Stimulated activated CD8-positive, alpha-beta memory T cell treated with anti-CD3 and anti-CD28 coated beads, Interleukin-7, amount 100 ng/mL, for 48 hours (primary cell): ENCODE results near the gene DIAPH3.

Experiments used
- DNase-seq, 2 donors: peaks; one replicate each; pipeline ENCODE4 v3.0.0-alpha.2; 2020; ENCODE audit warnings: low read depth in 1 of 2; ENCODE audit errors: extremely low read depth in 1 of 2

The DIAPH3 gene

DNA sequence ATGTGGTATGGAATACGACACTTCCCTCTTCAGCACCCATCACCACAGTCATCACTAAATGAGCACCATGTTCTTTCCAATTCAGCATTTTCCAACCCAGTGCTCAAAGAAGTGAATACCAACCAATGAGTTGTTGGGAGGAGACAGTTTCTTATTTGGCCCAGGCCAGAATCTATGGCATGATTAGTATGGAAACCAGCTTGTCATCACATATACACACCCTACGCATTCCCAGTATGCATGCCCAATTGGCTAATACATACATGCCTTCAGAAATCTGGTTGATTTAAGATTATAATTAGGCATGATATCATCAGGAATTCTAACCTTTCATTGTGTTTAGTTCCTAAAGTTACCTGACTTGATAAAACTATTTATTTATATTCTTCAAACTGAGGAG is 430.0 kb downstream of the DIAPH3 start:
- no peak for DNase-seq

DNA sequence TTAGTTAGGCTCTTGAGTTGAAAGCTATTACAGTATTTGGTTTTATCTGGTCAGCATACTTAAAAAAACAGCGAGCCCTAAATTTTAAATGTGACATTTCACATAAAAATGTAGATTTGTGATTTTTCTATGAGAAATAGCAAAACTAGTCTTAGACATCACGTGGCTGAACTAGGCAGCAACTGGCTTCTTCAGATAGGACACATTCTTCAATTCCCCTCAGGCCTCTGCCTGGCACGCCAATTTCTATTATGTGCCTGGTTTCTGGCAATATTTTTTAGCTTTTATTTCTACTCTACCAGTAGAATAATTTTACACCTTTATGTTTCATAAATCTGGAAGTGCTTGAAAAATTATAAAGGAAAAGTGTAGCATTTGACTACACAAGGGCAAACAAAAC is 433.7 kb downstream of the DIAPH3 start:
- DNase-seq, result no peak

DNA sequence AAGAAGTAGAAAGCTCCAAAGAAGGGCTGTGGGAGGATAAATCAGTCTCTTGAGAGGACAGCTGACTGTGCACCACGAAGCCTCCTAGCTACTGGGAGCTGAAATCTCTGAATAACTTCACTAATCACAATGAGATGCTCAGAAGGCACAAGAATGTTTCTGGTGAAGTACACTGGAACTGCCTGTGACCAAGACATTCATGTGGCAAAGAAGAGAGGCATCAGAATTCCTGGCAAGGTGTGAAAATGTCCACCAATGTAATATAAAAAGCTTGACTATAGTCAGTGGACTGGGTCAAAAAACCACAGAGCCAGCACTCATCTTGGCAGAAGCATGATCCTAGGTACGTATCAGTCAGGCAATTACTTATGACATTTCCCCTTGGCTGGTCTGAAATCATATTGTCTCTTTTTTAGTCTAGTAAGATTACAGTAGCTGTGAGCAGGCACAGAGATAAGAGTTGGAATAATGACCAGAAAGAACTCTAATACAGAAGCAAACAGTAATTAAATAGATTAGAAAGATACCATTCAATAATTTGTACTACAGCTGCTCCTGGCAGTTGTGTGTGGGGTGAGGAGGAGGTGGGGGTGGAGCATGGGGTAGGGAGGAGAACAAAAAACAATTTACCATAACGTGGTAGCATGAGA is 434.7 kb downstream of the DIAPH3 start:
- DNase-seq, result no peak

DNA sequence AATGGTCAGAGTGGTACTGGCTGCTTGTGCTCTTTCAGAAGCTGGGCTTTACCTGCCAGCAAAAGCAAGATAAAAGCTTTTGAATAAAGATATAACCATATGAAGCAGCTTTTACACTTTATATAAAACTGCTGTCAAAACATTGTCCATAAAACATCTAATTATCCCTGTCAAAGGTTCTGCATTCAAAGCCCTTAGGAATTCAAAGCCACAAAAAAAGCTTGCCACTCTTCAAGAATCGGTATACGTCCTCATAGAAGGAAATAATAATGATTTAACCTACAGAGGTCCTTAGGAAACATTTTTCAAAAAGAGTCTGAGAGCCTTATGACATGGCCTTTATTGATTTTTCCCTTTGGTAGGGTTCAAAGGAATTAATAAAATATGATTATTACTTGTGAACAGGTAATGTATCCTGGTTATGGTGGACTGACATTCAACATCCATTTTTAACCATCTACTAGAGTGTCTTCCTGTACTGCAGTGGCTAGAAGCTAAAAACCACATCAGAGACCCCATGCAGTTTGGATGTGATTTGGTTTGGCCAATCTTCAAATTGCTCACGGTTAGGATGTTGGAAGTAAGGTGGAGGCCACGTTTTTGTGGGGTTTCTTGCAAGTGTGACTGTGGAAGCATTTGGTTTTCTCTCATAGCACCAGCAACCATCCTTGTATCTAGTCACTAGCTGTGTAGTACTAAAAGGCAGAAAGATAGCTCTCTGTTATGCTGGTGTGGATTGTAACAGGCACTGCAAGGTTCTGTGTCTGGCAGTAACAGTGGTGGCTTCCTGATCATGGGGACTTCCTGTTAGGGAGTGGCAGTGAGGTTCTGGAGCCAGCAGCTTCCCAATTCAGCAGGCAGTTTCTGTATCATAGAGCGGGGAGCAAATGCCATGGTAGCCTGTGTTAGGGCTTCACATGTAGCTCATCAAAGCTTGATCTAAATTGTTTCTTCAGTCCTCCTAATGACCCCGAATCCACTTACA is 441.5 kb downstream of the DIAPH3 start:
- no peak for DNase-seq

DNA sequence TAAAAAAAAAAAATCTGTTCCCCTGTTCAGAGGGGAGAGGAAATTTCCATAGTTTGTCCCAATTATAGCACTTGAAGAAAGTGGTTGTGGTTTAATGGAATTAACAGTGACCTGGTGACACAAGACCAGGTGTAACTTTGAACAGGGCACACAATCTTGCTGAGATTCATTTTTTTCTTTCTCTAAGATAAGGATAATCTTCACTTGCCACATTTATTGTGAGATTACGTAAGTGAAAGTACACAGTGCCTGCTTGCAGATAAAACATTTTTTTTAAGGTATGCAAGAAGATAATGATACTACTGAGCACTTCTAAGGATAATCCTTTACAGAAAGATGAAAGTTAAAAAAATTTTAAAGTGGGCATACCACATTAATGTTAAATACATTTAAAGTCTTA is 448.1 kb downstream of the DIAPH3 start:
- DNase-seq, result no peak

DNA sequence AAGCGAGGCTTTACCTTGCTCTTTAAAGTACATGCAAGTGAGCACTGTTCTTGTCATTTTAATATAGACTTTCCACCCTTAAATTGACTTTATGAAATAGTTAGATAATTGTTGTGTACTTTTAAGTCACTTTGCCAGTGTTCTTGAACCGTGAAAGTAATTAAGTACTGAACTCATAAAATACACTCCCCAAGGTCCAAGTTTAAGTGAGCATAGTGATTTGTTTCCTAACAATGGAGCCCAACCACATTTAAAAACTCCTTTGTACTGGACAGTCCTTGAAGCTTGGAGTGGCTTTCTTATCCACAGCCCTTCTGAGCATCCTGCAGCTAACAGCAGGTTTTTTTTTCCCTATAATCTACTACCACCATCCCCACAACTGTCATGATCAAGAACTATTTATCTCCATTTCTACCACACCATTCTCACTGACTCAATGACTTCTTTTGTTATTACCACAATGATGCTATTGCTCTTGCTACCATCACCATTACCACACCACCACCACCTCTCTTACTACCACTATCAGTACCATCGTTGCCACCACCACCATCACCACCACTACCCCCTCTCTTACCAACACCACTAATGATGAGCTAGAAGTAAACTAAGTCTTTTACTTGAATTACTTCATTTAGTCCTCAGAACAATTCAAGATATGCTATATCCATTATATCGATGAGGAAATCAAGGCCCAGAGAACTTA is 452.6 kb downstream of the DIAPH3 start:
- DNase-seq, result no peak

DNA sequence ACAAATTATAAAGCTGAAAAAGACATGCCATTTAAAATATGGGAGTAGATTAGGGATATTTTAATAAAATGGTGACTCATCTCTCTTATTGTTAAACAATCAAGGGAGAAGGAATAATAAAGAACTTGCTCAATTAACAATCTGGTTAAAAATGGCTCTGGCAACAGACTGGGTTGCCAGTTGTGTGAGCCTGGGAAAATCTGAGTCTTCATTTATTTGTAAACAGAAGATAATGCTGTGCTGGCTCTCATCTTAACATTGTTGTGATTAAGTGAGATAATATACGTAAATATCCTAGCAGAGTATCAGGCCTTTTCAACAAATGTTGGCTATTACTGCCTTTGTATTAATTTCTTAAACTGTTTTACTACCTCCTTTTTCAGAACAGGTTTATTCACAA is 453.3 kb downstream of the DIAPH3 start:
- DNase-seq, result no peak

DNA sequence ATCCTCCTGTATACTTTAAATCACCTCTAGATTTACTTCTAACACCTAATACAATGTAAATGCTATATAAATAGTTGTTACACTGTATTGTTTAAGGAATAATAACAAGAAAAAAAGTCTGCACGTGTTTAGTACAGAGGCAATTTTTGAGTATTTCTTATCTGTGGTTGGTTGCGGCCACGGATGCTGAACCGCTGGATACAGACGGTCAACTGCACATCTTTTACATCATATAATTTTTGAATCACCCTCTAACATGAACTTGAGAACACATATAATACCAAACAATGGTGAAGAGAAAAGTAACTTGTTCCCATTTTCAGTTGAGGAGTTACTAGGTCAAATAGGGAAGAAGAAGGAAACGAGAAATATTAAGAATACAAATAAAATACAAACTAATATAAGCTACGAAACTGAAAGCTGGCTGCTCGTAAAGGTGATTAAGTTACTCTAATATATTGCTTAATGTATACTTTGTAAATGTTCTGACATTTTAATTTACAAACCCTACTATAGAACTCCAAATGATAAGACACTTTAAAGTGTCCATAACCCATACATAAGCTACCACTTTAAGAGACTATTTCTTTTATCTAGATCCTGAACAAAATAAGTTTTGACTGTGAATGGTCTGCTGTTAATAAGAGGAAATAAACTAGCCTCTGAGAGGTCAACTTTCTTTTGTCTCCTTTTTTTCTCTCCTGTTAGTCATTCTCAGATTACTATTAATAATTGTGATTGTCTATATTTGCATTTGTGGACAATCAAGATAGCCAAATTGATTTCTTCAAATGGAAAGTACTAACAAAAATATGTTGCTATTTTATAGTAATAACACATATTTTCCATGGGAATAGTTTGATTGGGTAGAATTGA is 457.4 kb downstream of the DIAPH3 start:
- no peak for DNase-seq

DNA sequence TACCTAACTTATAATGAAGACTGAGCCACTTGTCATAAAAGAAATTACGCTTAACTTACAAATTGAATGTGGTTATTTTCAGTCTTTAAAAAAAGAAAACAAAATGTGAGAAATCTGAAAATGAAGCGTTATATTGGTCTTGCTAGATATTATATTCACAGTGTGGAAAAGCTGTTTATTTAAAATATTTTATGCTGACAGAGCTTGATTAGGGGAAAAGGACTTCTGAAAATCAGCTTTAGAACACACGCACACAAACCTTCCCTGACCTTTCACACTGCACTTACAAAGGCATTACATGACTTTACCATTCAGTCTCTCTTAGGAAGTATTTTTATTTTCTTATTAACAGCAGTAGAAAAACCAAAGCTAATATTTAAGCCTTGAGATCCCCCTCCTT is 461.5 kb downstream of the DIAPH3 start:
- DNase-seq, result no peak

DNA sequence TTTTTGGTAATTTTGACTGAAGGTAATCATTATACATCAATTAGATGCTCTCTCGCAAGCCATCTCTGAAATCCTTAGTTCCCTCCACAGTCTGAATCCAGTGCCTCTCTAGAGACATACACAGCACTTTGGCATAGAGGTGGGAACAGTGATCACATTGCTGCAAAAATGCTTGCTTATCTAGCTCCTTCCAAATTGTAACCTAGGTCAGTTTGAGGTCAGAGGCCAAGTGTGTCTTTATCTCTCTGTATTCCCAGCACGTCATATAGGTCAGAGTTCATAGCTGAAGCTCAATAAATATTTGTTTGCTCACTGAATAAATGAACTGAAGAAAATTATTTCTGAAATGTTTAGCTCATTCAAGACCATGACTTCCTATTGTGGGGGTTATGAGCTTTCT is 462.5 kb downstream of the DIAPH3 start:
- DNase-seq, result no peak

DNA sequence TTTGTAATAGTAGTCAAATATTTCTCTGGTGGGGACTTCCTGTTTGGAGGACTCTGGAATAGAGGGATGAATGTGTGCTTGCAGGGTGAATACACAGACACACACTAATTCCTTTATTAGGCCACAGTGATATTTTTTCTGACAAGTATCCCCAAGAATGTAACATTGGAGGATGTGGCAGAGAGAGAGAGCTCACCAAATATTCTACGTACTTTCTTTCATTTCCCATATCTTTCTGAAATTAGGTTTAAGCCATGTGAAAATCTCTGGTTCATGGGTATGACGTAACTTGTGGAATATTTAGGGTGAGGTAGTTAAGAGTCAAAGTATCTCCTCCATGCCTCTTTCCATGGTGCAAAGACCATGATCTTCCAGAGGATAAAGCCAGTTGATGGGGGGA is 463.4 kb downstream of the DIAPH3 start:
- DNase-seq, result no peak

DNA sequence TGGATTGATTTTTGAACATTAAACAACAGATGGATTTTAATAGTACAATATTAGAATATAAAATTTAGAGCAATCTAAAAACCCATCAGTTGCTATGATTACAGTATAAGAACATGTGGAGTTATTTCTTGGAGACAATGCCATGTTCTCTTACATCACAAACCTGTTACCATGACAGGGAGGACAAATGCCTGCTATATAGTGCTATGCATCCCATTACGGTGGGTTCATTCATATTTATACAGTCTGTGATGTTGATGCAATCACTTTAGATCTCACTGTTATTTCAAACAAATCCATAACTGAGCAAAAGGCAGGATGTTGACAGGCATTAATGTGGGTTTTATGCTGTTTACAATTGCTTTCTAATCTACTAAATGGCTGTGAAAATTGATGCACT is 467.5 kb downstream of the DIAPH3 start:
- DNase-seq, result no peak

DNA sequence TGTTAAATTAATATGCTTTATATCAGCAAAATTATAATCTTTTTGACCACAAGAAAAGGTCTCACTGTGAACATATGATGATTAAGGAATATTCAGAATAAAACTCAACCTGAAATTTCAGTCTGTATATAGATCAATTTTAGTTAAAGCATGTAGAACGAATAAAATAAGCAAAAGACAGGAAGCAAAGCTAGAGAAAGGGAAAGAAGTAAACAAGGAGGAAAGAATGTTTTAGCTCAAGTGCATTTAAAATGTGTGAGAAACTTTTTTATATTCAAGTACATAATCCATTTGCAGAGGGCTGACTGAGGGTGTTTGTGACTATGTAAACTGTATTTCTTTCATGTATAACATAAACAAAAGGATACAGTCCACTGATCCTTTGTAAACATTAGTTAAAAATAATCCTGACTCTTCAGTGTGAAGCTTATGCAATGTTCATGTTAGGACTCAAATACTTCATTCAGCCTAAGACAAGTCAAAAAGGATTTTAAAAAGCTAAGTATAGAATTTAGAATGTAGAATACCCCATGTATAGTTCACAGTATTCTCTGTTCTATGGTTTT is 472.1 kb downstream of the DIAPH3 start:
- no peak for DNase-seq

DNA sequence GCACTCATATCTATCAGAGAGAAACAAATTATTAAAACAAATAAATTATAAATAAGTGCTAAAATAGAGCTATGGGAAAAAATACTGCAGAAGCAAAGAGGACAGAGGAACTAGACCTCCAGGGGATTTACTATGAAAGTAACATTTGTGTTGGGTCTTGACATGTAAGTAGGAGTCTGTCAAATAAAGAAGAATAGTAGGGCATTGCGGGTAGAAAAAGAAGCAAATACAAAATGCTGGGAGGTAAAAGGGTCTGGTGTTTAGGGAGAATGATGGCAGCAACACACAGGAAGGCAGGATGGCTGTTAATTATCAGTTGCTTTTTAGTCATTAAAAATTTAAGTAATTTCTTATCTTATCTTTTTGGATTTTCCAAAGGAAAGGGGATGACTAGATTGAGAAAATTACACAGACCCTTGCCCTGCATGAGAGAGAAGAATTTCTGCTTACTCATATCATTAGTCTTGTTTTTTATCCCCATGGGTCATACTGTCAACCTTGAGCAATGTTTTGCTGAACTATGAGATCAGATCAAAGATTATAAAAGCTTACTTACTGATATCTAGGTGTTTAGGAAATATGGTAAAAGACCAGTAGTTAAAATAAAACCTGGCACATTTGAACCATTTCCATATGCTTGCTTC is 472.7 kb downstream of the DIAPH3 start:
- no peak for DNase-seq

DNA sequence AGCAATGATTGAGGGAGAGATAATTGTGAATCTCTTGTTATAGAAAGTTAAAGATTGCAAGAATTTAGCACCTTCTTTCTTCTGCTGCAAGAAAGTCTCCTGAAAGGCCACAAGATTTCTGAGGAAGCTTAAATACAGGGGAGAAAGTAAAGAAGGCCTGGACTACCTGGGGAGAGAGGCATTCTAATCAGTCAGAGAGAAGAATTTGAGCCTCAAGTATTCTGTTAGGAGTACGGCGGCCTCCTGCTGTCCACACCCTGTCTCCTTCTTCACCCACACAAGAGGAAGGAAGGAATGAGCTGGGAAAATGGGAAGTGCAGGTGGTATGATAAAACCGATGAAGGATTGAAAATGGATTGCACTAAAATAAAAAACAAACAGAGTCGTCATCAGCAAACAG is 474.7 kb downstream of the DIAPH3 start:
- DNase-seq, result no peak

DNA sequence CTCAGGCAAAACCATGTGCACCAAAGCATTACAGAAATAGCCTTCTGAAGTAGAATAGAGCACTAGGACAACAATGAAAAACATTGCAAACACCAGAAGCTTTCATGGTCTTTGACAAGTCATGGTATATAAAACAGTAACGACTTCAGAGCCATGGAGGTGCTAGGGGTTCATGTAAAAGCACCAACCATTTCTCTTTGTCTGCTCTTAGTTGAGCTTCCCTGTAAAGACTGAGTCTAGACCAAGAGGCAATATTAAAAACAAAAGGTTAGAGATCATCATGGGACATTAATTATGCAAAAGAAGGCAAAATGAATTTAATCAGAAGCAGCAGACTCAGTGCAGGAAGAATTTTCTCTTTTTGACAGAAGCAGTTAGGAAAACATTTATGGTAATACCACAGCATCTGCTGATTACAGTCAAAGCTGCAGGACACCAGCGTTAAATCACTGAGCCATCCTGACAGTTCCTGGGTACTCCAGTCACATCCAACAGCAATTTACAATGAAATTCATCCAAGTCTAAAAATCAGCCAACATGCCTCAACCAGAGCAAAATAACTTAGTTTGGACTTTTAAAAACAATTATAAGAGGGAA is 476.8 kb downstream of the DIAPH3 start:
- DNase-seq, result no peak

DNA sequence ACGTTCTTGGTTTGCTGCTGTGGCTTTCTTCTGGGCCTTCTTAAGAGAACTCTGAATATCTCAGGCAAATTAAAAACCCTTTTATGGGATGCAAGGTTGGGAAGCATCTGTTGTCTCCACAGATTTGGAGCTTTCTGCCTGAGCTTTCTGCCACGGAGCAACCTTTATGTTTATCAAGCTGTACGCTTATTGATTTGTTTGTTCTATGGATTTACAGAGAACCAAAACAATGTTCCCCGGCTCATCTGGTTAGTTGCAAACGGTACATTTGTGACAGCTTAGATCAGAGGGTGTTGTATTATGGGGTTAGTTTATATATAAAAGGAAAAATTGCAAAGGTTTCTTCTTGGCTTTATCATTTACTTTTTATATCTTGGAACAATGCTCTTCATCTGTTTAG is 479.6 kb downstream of the DIAPH3 start:
- no peak for DNase-seq

DNA sequence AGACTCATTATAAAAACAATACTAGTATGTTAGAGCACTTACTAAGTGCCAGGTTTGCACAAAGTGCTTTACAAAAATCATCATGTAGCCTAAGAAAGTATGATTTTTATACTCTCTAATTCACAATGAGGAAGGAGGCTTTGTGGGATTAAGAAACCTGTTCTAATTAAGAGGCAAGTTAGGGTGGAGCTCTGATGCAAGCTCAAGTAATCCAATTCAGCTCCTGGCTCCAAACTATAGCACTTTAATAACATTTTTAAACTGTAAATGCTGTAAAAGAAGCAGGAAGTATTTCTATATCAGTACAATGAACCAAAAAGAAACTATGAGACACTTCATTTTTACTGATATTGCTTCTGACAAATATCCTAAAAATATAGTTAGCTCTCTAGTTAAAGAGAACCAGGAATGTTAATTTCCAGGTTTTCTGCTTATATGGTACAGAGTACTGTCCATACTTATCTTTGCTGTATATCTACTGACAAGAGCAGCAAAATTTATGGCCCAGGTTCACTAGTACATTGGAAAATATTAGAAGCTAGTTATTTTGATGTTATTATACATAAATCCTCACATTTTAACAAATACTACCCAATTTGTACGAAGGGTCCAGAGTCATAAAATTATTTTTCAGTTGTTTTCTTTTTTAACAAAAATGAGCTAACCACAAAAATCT is 482.0 kb downstream of the DIAPH3 start:
- DNase-seq, result no peak

DNA sequence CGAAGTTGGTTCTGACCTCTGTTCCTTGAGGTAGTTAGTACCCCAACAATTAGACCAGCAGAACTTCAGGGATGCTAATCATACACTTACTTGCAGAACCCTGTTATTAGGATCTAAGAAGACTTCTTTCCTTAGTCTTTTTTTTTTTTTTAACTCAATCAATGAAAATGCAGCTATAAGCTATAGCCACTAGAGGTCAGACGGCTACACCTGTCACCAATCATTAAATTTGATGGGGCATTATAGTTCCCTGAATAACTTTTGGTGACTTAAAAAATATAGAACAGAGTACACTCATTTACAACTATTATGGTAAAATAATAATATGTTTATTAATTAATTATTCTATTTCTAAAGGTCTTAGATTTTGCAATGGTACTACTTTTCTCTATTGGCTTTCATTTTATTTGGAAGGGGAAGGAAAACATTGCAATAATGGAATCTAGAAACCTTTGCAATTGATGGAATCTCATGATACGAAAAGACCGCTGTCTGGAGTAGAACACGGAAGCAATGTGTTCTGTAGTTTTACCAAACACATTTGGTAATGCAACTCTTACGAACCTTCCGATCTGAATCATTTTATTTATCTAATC is 483.2 kb downstream of the DIAPH3 start:
- no peak for DNase-seq
